OCI-LY3 (cell line): ENCODE measurements around the gene ZNF277.

Source experiments
- H2AFZ ChIP-seq: fragments of 200-600, 300-600 bp; shearing (Covaris generic); 2 replicates; pipeline ENCODE4 v1.6.0; 2014; ENCODE audit warnings: antibody characterized with exemption, low read depth, low read length
- H3K27ac ChIP-seq: fragments of 200-600, 300-600 bp; sonication (generic); 2 replicates; pipeline ENCODE4 v1.5.1; 2014; ENCODE audit warnings: mild to moderate bottlenecking, low read length, moderate library complexity, mixed read lengths
- H3K27me3 ChIP-seq: fragments of 200-600, 300-600 bp; sonication (generic); 2 replicates; pipeline ENCODE4 v1.6.1; 2014; ENCODE audit warnings: low read depth, low read length, mixed read lengths
- H3K36me3 ChIP-seq: fragments of 200-600, 300-600 bp; sonication (generic); replicated peaks from 2 replicates; pipeline ENCODE3; 2014; ENCODE audit warnings: low read depth, low read length, mixed read lengths
- H3K4me1 ChIP-seq: fragments of 300-600, 200-600 bp; sonication (generic); 2 replicates; pipeline ENCODE4 v1.6.1; 2014; ENCODE audit warnings: low read length, mixed read lengths
- H3K4me2 ChIP-seq: fragments of 200-600, 300-600 bp; sonication (generic); 2 replicates; pipeline ENCODE4 v1.6.1; 2014; ENCODE audit warnings: low read length, mixed read lengths
- H3K4me3 ChIP-seq: fragments of 300-600, 200-600 bp; sonication (generic); 2 replicates; pipeline ENCODE4 v1.5.1; 2014; ENCODE audit warnings: antibody characterized with exemption, mild to moderate bottlenecking, low read length, moderate library complexity
- H3K79me2 ChIP-seq: fragments of 300-600, 200-600 bp; shearing (Covaris generic); 2 replicates; pipeline ENCODE4 v1.6.1; 2014; ENCODE audit warnings: mild to moderate bottlenecking, low read length, mixed read lengths
- H3K9ac ChIP-seq: fragments of 300-600, 200-600 bp; shearing (Covaris generic); 2 replicates; pipeline ENCODE4 v1.6.0; 2014; ENCODE audit warnings: mild to moderate bottlenecking, low read length, moderate library complexity
- H3K9me3 ChIP-seq: fragments of 200-600, 300-600 bp; shearing (Covaris generic); 2 replicates; pipeline ENCODE4 v1.6.1; 2014; ENCODE audit warnings: low read length, mixed read lengths; ENCODE audit not compliant: insufficient read depth
- H4K20me1 ChIP-seq: fragments of 200-600, 300-600 bp; sonication (generic); 2 replicates; pipeline ENCODE4 v1.6.1; 2016; ENCODE audit warnings: low read length, mixed read lengths; ENCODE audit not compliant: insufficient read depth
- CTCF ChIP-seq: fragments of 200-600, 300-600 bp; sonication (generic); IDR thresholded peaks from 2 replicates; pipeline ENCODE4 v1.5.1; 2014; ENCODE audit warnings: antibody characterized with exemption, low read length, low read depth
- EZH2phosphoT487 ChIP-seq: fragments of 200-600 bp; shearing (Covaris generic); IDR thresholded peaks from 2 replicates; pipeline ENCODE4 v1.6.1; 2018; ENCODE audit warnings: antibody characterized with exemption, mixed run types, low read depth

Gene ZNF277

GRCh38 chr7:112257073-112257472 lies 50.6 kb downstream of the ZNF277 start:
- Histone ChIP-seq H3K4me3 (no peak overlapping the region), H3K79me2 (no peaks in the 10 kb centered on the region), H3K27me3 (no peaks in the 10 kb centered on the region), H4K20me1 (no peaks in the 10 kb centered on the region), H3K4me1 (no peaks in the 10 kb centered on the region), H3K36me3 (no peaks in the 10 kb centered on the region), H3K9me3 (no peaks in the 10 kb centered on the region), H3K4me2 (no peak overlapping the region), H3K27ac (no peak overlapping the region), H3K9ac (no peak overlapping the region), H2AFZ (no peak overlapping the region)
- TF ChIP-seq CTCF (no peak), EZH2phosphoT487 (no peak)

- TF ChIP-seq EZH2phosphoT487 (no peak), CTCF (no peak)
- no peaks in the 10 kb centered on the region for H3K36me3 ChIP-seq
- H3K4me3 ChIP-seq: no peak overlapping the region
- no peak overlapping the region for H3K9ac ChIP-seq
- no peaks in the 10 kb centered on the region for H3K27me3 ChIP-seq
- no peak overlapping the region for H3K27ac ChIP-seq
- H3K4me1 ChIP-seq: no peaks in the 10 kb centered on the region
- no peaks in the 10 kb centered on the region for H3K79me2 ChIP-seq
- H3K4me2 ChIP-seq: no peak overlapping the region
- H3K9me3 ChIP-seq: no peaks in the 10 kb centered on the region
- H2AFZ ChIP-seq: no peak overlapping the region
- no peaks in the 10 kb centered on the region for H4K20me1 ChIP-seq
Observed at GRCh38 chr7:112260911-112261310, 54.4 kb downstream of the ZNF277 start.

- no peak overlapping the region for H3K27ac ChIP-seq
- H3K9me3 ChIP-seq: no peaks in the 10 kb centered on the region
- no peak overlapping the region for H3K4me3 ChIP-seq
- no peaks in the 10 kb centered on the region for H3K4me1 ChIP-seq
- no peaks in the 10 kb centered on the region for H3K79me2 ChIP-seq
- no peak for TF ChIP-seq EZH2phosphoT487
- no peak for TF ChIP-seq CTCF
- no peak overlapping the region for H3K9ac ChIP-seq
- H2AFZ ChIP-seq: no peak overlapping the region
- H3K27me3 ChIP-seq: no peaks in the 10 kb centered on the region
- H3K36me3 ChIP-seq: no peaks in the 10 kb centered on the region
- H3K4me2 ChIP-seq: no peak overlapping the region
- H4K20me1 ChIP-seq: no peaks in the 10 kb centered on the region
Observed at GRCh38 chr7:112262036-112262435, 55.5 kb downstream of the ZNF277 start.

- H4K20me1 ChIP-seq: no peaks in the 10 kb centered on the region
- H3K4me1 ChIP-seq: no peaks in the 10 kb centered on the region
- H3K4me3 ChIP-seq: no peak overlapping the region
- no peaks in the 10 kb centered on the region for H3K9me3 ChIP-seq
- no peaks in the 10 kb centered on the region for H3K27me3 ChIP-seq
- TF ChIP-seq CTCF (no peak), EZH2phosphoT487 (no peak)
- no peaks in the 10 kb centered on the region for H3K79me2 ChIP-seq
- H3K27ac ChIP-seq: no peak overlapping the region
- no peak overlapping the region for H2AFZ ChIP-seq
- H3K36me3 ChIP-seq: no peaks in the 10 kb centered on the region
- H3K9ac ChIP-seq: no peak overlapping the region
- H3K4me2 ChIP-seq: no peak overlapping the region
Observed at GRCh38 chr7:112262855-112263487, 56.5 kb downstream of the ZNF277 start.
